Measurements from ENCODE around the gene ZNF385B. TPM values are rescaled to one million over a fixed set of nuclear protein-coding genes. Genes with fewer than 3 reads are reported as not detected.

Gene ZNF385B
- total RNA-seq, 4 donors from 2014 or later = 9.7 to 24.9 (median 11.4) TPM

DNA sequence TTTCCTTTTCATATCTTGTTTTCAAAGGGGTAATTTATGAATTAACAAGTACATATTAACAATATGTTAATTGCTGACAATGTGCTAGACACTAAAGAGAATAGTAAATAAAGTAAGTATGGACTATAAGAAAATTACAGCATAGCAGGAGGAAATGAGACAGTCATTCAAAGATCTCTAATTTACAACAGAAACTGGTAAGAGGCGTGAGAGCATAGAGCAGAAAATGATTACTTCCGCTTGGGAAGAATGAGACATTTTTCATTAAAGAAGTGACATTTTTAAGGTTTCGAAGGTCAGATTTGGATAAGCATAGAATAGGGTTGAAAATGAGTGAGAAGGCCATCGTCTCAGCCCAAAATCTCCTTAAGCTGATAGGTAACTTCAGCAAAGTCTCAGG, 412.4 kb downstream of the ZNF385B start:
- no peaks in the 10 kb centered on the region for H3K36me3 ChIP-seq
- no peak overlapping the region for H3K4me3 ChIP-seq
- H3K9me3 ChIP-seq = no peaks in the 10 kb centered on the region
- intact Hi-C loops (cut with DNase I; ENCODE audit: low total_unique reads) = no loop called here
- DNase-seq = no peak
- H3K4me1 ChIP-seq = peaks cover 0 to 7% of the 10 kb centered on the region in 2 donors
- H3K27ac ChIP-seq = no peak overlapping the region
- no peak for TF ChIP-seq POLR2A (IDR thresholded peaks at IDR 0.05)
- TF ChIP-seq, protein P1, sequence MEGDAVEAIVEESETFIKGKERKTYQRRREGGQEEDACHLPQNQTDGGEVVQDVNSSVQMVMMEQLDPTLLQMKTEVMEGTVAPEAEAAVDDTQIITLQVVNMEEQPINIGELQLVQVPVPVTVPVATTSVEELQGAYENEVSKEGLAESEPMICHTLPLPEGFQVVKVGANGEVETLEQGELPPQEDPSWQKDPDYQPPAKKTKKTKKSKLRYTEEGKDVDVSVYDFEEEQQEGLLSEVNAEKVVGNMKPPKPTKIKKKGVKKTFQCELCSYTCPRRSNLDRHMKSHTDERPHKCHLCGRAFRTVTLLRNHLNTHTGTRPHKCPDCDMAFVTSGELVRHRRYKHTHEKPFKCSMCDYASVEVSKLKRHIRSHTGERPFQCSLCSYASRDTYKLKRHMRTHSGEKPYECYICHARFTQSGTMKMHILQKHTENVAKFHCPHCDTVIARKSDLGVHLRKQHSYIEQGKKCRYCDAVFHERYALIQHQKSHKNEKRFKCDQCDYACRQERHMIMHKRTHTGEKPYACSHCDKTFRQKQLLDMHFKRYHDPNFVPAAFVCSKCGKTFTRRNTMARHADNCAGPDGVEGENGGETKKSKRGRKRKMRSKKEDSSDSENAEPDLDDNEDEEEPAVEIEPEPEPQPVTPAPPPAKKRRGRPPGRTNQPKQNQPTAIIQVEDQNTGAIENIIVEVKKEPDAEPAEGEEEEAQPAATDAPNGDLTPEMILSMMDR (IDR thresholded peaks at IDR 0.05 in 4 of 5, conservative IDR thresholded peaks at IDR 0.05 in 1 of 5) = no peak
- H3K27me3 ChIP-seq = no peaks in the 10 kb centered on the region
- no peak for ATAC-seq
- in situ Hi-C loops (cut with MboI; ENCODE audit: low sequenced_read_pairs in 4 of 4) = no loop called here

DNA sequence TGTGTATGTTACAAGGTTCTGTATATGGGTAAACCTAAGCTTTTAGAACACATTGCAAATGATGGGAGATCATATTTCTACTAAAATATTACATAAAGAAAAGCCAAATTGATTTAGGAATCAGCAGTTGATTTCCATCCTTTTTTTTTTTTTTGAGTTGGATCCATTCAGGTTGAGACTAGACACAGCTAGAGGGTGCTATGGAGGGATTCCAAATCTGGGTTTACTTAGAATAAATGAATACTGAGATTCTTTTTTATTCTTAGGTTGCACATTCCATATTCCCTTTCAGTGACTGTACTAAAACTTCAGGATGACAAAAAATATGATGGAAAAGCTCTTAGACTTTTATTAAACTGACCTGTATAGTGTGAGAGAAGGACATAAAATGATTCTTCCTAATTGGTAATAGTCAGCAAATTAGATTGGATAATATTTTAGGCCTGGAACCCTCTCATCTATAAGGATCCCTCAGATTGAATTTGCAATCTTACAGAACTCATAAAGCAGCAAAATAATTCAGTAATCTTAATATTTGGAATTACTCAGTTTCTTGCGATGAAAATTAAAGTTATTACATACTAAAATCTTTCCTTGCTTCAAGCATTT, 413.5 kb downstream of the ZNF385B start:
- no peak for TF ChIP-seq POLR2A (IDR thresholded peaks at IDR 0.05)
- TF ChIP-seq, protein P1 (IDR thresholded peaks at IDR 0.05 in 4 of 5, conservative IDR thresholded peaks at IDR 0.05 in 1 of 5) = no peak
- H3K9me3 ChIP-seq = no peaks in the 10 kb centered on the region
- in situ Hi-C loops (cut with MboI; ENCODE audit: low sequenced_read_pairs in 4 of 4) = no loop called here
- no peak for DNase-seq
- no peak overlapping the region for H3K4me3 ChIP-seq
- intact Hi-C loops (cut with DNase I; ENCODE audit: low total_unique reads) = no loop called here
- ATAC-seq = no peak
- no peak overlapping the region for H3K27ac ChIP-seq
- no peaks in the 10 kb centered on the region for H3K36me3 ChIP-seq
- H3K4me1 ChIP-seq = peaks cover 0 to 8% of the 10 kb centered on the region in 2 donors
- H3K27me3 ChIP-seq = no peaks in the 10 kb centered on the region

DNA sequence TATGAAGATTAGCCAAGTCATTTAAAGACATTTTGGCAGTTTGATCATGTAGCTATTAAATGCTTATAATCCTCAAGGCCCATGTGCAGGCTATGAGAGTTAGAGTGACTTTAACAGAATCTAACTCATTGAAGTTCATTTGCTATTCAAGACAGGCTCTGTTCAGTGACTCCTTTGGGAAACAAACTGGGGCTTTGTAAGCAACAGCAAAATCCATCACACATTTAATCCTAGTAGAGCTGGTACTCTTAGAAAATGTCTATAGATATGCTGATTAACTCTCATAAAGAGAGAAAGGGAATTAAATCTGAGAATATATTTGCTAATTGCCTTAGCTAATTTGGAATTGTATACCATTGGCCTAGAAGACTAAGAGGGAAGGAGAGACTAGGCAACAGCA, 414.0 kb downstream of the ZNF385B start:
- no peak for TF ChIP-seq POLR2A (IDR thresholded peaks at IDR 0.05)
- TF ChIP-seq, protein P1 (IDR thresholded peaks at IDR 0.05 in 4 of 5, conservative IDR thresholded peaks at IDR 0.05 in 1 of 5) = no peak

DNA sequence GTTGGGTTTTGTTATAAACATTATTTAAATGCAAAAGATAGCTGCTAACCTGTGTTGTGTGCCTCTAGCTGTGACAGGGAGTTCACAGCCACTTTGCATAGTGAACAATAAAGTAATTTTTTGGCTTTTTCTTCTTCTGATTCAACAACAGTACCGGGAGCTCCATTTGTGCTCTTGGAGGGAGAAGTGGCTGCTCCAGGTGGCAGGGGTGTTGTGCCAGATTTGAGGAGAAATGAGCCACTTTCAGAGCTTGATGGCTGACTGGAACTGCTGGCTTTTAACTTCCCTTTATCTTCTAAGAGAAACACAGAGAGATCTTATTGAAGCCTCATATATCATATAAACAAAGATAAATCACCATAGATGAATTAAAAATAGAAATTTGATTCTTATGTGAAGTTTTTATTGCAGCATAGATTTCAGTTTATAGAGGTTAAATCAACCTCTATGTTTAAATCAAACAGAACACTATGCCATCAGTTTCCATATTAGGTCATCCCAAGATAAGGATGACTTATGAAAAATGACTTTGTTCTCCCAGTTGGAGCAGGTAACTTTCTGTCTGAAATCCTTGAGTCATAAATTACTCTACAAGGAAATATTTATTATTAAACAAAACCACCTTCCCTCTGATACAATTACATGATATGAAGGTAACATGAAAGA, 414.8 kb downstream of the ZNF385B start:
- Histone ChIP-seq H3K27me3 (no peaks in the 10 kb centered on the region), H3K27ac (no peak overlapping the region), H3K36me3 (no peaks in the 10 kb centered on the region), H3K9me3 (no peaks in the 10 kb centered on the region), H3K4me3 (no peak overlapping the region), H3K4me1 (peaks cover 0 to 8% of the 10 kb centered on the region in 2 donors)
- TF ChIP-seq, protein P1 (IDR thresholded peaks at IDR 0.05 in 4 of 5, conservative IDR thresholded peaks at IDR 0.05 in 1 of 5) = no peak
- TF ChIP-seq POLR2A (IDR thresholded peaks at IDR 0.05) = no peak
- DNase-seq (no peak), ATAC-seq (no peak)
- intact Hi-C loops (cut with DNase I; ENCODE audit: low total_unique reads) (no loop called here), in situ Hi-C loops (cut with MboI; ENCODE audit: low sequenced_read_pairs in 4 of 4) (no loop called here)

More for the DNA sequence above, 414.0 kb downstream of the ZNF385B start:
- ATAC-seq (no peak), DNase-seq (no peak)
- H3K4me1 ChIP-seq = peaks cover 0 to 8% of the 10 kb centered on the region in 2 donors
- no peaks in the 10 kb centered on the region for H3K9me3 ChIP-seq
- H3K27me3 ChIP-seq = no peaks in the 10 kb centered on the region
- H3K36me3 ChIP-seq = no peaks in the 10 kb centered on the region
- H3K4me3 ChIP-seq = no peak overlapping the region
- no peak overlapping the region for H3K27ac ChIP-seq
- in situ Hi-C loops (cut with MboI; ENCODE audit: low sequenced_read_pairs in 4 of 4) = no loop called here
- intact Hi-C loops (cut with DNase I; ENCODE audit: low total_unique reads) = no loop called here
